Lung (tissue), 12 donors: ENCODE data around the gene TMEM121. TPM values are rescaled to one million over a fixed set of nuclear protein-coding genes. Genes with fewer than 3 reads are reported as not detected.

Source experiments
- ATAC-seq: fragments of 200-7000 bp; cut with Tn5 transposase; one replicate; pipeline ENCODE4 v1.9.1; 2020; ENCODE audit warnings: moderate number of reproducible peaks; ENCODE audit not compliant: insufficient read depth, low FRiP score
- DNase-seq, 3 donors: peaks; one replicate each; pipeline ENCODE4 v3.0.0-alpha.2; 2013 to 2017
- H3K27ac ChIP-seq, 2 donors: one replicate each; pipeline ENCODE4 v1.5.1; 2013; ENCODE audit warnings: mild to moderate bottlenecking in 2 of 2, moderate library complexity in 2 of 2, control low read depth in 1 of 2, inconsistent platforms in 1 of 2, low read depth in 1 of 2, low read length in 1 of 2
- H3K27me3 ChIP-seq, 3 donors: one replicate each; pipeline ENCODE4 v1.5.1; 2013; ENCODE audit warnings: low read length in 2 of 3; ENCODE audit not compliant: control insufficient read depth in 3 of 3, insufficient read depth in 3 of 3
- H3K36me3 ChIP-seq, 4 donors: one replicate each; pipeline ENCODE4 v1.5.1; 2013; ENCODE audit warnings: low read length in 4 of 4, mild to moderate bottlenecking in 1 of 4, moderate library complexity in 1 of 4; ENCODE audit not compliant: control insufficient read depth in 4 of 4, insufficient read depth in 4 of 4
- H3K4me1 ChIP-seq, 5 donors: one replicate each; pipeline ENCODE4 v1.5.1; 2013; ENCODE audit warnings: low read length in 5 of 5, mild to moderate bottlenecking in 2 of 5, moderate library complexity in 1 of 5; ENCODE audit not compliant: control insufficient read depth in 5 of 5, insufficient read depth in 5 of 5
- H3K4me3 ChIP-seq: one replicate; pipeline ENCODE4 v1.5.1; 2013; ENCODE audit warnings: mild to moderate bottlenecking, control low read depth, moderate library complexity
- H3K9ac ChIP-seq, 2 donors: one replicate each; pipeline ENCODE4 v1.5.1; 2013; ENCODE audit warnings: low read length in 2 of 2, control low read depth in 1 of 2; ENCODE audit not compliant: insufficient read depth in 1 of 2
- H3K9me3 ChIP-seq, 4 donors: one replicate each; pipeline ENCODE4 v1.5.1; 2013; ENCODE audit warnings: low read length in 3 of 4, mild to moderate bottlenecking in 1 of 4, moderate library complexity in 1 of 4; ENCODE audit not compliant: control insufficient read depth in 4 of 4, insufficient read depth in 3 of 4
- WGBS, 2 donors: extraction: QIAGEN DNeasy Blood & Tissue Kit; methylation state at CpG; one replicate each; pipeline ENCODE4 v1.1.7; 2013; 5-methylcytosine and 5-hydroxymethylcytosine counted together
- polyA plus RNA-seq, 2 donors: library from polyadenylated mRNA; stranded (reverse); fragments of 200-250 nt; gene quantifications; one replicate each; pipeline ENCODE4 v1.2.1, GENCODE V29; 2013
- total RNA-seq, 2 donors: library from RNA; depleted of rRNA in 1 of 2; stranded (reverse); fragments of >200 nt in 1 of 2; gene quantifications; one replicate each; pipeline ENCODE4 v1.2.1, GENCODE V29; 2014 to 2021
- TF ChIP-seq, protein P1 (sequence below): IDR thresholded peaks from 2 replicates; pipeline ENCODE4 v1.5.1; 2012; ENCODE audit warnings: mild to moderate bottlenecking; ENCODE audit errors: control extremely low read depth, extremely low read depth
- donor health status: control.
- donor health status: control.
- donor health status: Bipolar disorder and iron deficiency.
- donor health status: healthy.
- donor health status: DM: yes; HTN: yes; CAD: no.

Gene TMEM121
- total and polyA plus RNA-seq, 4 donors = 1.1 to 5.4 (median 2.8) TPM

DNA sequence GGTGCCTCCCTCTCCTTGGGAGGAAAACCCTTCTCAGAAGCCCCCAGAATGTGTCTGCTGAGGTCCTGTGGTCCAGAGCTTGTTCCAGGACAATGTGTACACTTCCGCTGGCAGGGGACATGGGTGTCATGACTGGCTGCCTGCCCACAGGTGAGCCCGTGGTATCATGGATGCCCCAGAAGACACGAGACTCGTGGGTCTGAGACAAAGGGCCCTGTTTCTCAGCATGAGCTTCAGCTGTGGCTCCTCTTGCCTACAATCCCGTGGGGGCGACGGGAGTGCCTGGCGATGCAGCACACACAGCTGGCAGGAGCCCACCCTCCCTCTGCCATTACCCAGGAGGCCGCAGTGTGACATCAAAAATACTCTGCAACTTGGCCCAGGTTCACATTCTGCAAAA lies 7.0 kb downstream of the TMEM121 start:
- H3K4me1 ChIP-seq = peaks cover 0 to 20% (median 6%) of the 10 kb centered on the region in 5 donors
- ATAC-seq = no peak
- no peak overlapping the region for H3K9ac ChIP-seq
- WGBS, 2 donors = 80 to 87% methylated on average over 9 of the region's 9 CpGs
- H3K27ac ChIP-seq = no peak overlapping the region
- peaks cover 0 to 3% (median 0%) of the 10 kb centered on the region in 3 donors for H3K27me3 ChIP-seq
- peak in 2 of 3 donors; percentile 1 to 29 for DNase-seq
- TF ChIP-seq, protein P1, sequence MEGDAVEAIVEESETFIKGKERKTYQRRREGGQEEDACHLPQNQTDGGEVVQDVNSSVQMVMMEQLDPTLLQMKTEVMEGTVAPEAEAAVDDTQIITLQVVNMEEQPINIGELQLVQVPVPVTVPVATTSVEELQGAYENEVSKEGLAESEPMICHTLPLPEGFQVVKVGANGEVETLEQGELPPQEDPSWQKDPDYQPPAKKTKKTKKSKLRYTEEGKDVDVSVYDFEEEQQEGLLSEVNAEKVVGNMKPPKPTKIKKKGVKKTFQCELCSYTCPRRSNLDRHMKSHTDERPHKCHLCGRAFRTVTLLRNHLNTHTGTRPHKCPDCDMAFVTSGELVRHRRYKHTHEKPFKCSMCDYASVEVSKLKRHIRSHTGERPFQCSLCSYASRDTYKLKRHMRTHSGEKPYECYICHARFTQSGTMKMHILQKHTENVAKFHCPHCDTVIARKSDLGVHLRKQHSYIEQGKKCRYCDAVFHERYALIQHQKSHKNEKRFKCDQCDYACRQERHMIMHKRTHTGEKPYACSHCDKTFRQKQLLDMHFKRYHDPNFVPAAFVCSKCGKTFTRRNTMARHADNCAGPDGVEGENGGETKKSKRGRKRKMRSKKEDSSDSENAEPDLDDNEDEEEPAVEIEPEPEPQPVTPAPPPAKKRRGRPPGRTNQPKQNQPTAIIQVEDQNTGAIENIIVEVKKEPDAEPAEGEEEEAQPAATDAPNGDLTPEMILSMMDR = no peak
- no peak overlapping the region for H3K4me3 ChIP-seq
- H3K9me3 ChIP-seq = peaks cover 0 to 3% (median 0%) of the 10 kb centered on the region in 4 donors
- no peaks in the 10 kb centered on the region for H3K36me3 ChIP-seq

- TF ChIP-seq, protein P1 = no peak
- 72 to 78% methylated on average over 21 of the region's 21 CpGs for WGBS, 2 donors
- peaks cover 0 to 16% (median 3%) of the 10 kb centered on the region in 5 donors for H3K4me1 ChIP-seq
These were observed 7.6 kb downstream of the TMEM121 start for GRCh38 chr14:105533811-105534498.

DNA sequence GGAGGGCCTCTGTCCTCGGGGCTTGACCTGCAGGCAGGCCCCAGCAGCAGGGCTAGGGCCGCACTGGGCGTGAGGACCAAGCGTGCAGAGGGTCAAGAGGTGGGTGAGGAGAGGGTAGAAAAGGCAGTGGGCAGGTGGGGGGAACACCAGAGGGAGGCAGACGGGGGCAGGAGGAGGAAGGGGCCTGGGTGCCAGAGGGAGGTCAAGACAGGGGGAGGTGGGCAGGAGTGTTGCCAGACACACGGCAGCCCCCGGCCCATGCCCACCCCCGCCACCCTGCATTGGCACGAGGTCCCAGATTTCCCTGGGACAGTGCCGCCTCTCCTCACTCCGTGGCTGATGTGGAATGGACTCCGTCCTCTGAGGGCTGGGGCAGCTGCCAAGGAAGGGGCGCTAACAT lies 8.2 kb downstream of the TMEM121 start:
- no peak overlapping the region for H3K27ac ChIP-seq
- H3K9ac ChIP-seq = no peak overlapping the region
- H3K27me3 ChIP-seq = no peaks in the 10 kb centered on the region
- DNase-seq = peak in 1 of 3 donors; percentile 10
- H3K4me3 ChIP-seq = no peak overlapping the region
- H3K36me3 ChIP-seq = no peaks in the 10 kb centered on the region
- H3K9me3 ChIP-seq = peaks cover 0 to 3% (median 0%) of the 10 kb centered on the region in 4 donors
- ATAC-seq = no peak
- WGBS, 2 donors = 63 to 87% methylated on average over 13 of the region's 13 CpGs
- H3K4me1 ChIP-seq = peaks cover 0 to 9% (median 0%) of the 10 kb centered on the region in 5 donors
- TF ChIP-seq, protein P1 = no peak

More at GRCh38 chr14:105533811-105534498, 7.6 kb downstream of the TMEM121 start:
- no peaks in the 10 kb centered on the region for H3K36me3 ChIP-seq
- H3K9ac ChIP-seq = no peak overlapping the region
- no peak overlapping the region for H3K4me3 ChIP-seq
- DNase-seq (no peak), ATAC-seq (no peak)
- H3K27ac ChIP-seq = no peak overlapping the region
- no peaks in the 10 kb centered on the region for H3K27me3 ChIP-seq
- peaks cover 0 to 3% (median 0%) of the 10 kb centered on the region in 4 donors for H3K9me3 ChIP-seq
